HFF-Myc (cell line): ENCODE measurements around the gene DGKI.
"Not testable (repeated sequence)": the region's sequence is repeated elsewhere in the genome, so short reads cannot be mapped to it uniquely, and the experiment has no call there.

Experiments
- DNase-seq: peaks from one replicate; pipeline ENCODE4 v3.0.0-alpha.2; 2011; ENCODE audit warnings: low read depth; ENCODE audit errors: extremely low read depth
- H3K4me3 ChIP-seq: replicated peaks from 2 replicates; pipeline ENCODE4 v1.5.1; 2011; ENCODE audit warnings: low read depth, mild to moderate bottlenecking, control low read depth, low read length
- CTCF ChIP-seq: IDR thresholded peaks from 2 replicates; pipeline ENCODE4 v1.5.1; 2012; ENCODE audit warnings: mild to moderate bottlenecking, low read depth, low read length, control low read depth; ENCODE audit errors: missing control alignments

DGKI gene

DNA sequence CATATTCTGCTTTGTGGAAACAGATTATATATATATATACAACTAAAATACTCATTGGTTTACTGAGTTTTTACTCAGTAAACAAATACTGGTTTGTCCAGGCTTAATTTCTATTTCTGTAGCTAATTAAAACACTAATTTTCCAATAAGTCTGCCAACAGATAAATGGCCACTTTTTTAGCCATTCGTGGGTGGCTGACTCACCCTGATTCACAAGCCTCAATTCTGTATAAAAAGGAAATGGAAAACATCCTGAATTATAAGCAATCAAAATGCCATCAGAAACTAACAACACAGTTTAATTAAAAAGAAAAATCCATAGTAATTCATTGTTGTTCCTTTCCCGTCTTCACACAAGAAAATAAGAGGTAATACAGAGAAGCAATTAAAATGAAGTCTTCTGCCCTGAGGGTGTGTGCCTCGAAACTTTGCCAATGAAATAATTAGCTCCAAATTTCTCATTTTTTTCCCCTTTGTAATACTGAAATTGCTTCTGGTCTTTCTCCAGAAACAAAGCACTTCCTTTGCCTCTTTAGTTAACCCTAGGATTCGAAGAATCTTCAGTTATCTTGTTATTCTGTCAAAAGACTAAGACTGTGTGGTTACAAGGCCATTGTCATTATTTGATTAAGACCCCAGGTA lies 384.6 kb downstream of the DGKI start:
- H3K4me3 ChIP-seq: no peak overlapping the region
- DNase-seq: no peak
- TF ChIP-seq CTCF: no peak

DNA sequence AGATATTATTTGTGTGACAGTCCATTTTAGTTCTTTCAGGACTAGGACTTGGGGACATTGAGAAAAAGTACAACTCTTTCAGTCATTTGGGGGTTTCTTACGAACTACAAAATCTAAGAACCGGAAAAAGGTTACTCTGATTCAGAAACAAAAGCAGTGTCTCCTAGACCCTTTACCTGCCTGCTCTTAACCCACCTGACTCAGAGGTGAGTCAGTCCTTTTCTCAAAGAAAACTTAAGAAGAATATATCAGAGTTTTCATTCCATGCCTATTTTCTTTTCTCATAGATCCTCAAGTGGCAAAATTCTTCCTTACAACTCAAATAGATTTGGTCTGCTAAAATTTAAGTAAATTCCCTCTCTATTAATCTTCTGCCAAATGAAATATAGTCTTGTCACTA lies 388.4 kb downstream of the DGKI start:
- TF ChIP-seq CTCF: no peak
- no peak for DNase-seq
- H3K4me3 ChIP-seq: no peak overlapping the region

DNA sequence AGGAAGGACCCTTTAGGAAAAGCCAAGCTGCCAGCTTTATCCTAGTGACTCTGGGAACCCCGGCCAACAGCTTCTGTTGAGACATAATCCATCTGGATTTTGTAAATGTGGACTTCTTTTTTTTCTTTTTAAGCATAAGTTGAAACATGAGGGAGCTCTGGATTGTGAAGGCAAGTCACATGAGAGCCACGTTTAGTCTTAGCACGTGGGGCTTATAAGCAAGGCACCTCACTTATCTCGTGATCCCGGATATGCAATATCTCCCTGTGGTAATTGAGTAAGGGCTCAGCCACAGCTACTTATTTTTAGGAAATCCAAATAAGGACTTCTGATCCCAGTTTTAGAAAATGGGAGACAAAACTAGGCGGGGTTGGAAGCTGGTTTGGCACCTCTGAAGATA lies 392.0 kb downstream of the DGKI start:
- DNase-seq: no peak
- no peak for TF ChIP-seq CTCF
- no peak overlapping the region for H3K4me3 ChIP-seq

DNA sequence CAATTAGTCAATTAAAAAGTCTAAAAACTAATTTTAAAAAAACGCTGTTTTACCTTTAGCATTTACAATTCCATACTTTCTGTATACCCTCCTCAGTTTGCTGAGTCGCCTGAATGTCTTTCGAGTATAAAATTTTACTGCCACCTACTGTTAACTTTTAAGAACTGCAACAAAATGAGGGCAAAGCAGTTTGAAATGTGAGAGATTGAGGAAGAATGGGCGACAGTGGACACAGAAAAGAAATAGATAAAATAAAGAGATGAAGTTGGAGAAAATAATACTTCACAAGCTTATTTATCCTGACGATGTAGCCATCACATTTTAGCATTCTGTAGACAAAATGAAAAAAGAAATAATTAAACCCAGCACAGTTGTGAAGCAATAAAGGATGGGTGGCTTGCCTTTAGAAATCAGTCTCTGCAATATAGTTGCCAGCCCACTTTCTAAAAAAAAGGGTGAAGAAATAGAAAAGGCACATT lies 392.5 kb downstream of the DGKI start:
- no peak for DNase-seq
- no peak overlapping the region for H3K4me3 ChIP-seq
- peak; percentile 57 for TF ChIP-seq CTCF

GRCh38 chr7:137453356-137453755 lies 393.4 kb downstream of the DGKI start:
- TF ChIP-seq CTCF: no peak
- H3K4me3 ChIP-seq: no peak overlapping the region
- DNase-seq: no peak

GRCh38 chr7:137449016-137449415 lies 397.8 kb downstream of the DGKI start:
- H3K4me3 ChIP-seq: no peak overlapping the region
- no peak for TF ChIP-seq CTCF
- no peak for DNase-seq

DNA sequence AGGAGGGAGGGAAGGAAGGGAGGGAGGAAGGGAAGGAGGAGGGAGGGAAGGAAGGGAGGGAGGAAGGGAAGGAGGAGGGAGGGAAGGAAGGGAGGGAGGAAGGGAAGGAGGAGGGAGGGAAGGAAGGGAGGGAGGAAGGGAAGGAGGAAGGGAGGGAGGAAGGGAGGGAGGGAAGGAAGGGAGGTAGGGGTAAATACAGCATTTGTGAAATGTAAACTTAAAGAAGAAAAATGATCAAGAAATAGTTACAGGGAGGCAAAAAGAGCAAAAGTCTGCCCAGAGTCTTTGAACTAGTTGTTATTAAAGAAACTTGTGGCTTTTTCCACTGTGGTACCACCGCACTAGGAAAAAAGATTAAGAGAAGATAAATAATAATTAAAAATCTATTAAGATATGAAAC lies 398.2 kb downstream of the DGKI start:
- H3K4me3 ChIP-seq, DNase-seq: not testable (repeated sequence)
